Spinal cord (tissue), 10 donors: Measurements from ENCODE around the gene TEX14. TPM values are rescaled to one million over a fixed set of nuclear protein-coding genes. Genes with fewer than 3 reads are reported as not detected.
"Not testable (repeated sequence)": the region's sequence is repeated elsewhere in the genome, so short reads cannot be mapped to it uniquely, and the experiment has no call there.

Experiments used
- DNase-seq, 6 donors: peaks; one replicate each; pipeline versions ENCODE4 v3.0.0 to v3.0.0-alpha.2; 2013 to 2015; ENCODE audit warnings: low spot score in 6 of 6, low read depth in 4 of 6
- H3K27ac ChIP-seq: one replicate; pipeline ENCODE4 v1.5.1; 2013; ENCODE audit warnings: low read depth, low read length, control low read depth
- H3K27me3 ChIP-seq: one replicate; pipeline ENCODE4 v1.6.1; 2013; ENCODE audit warnings: low read length; ENCODE audit not compliant: control insufficient read depth, insufficient read depth
- H3K36me3 ChIP-seq: one replicate; pipeline ENCODE4 v1.6.1; 2013; ENCODE audit warnings: low read length; ENCODE audit not compliant: control insufficient read depth, insufficient read depth
- H3K4me1 ChIP-seq: one replicate; pipeline ENCODE4 v1.6.1; 2013; ENCODE audit warnings: low read length; ENCODE audit not compliant: control insufficient read depth, insufficient read depth
- H3K4me3 ChIP-seq: one replicate; pipeline ENCODE4 v1.5.1; 2013; ENCODE audit warnings: low read depth, low read length, control low read depth
- H3K9me3 ChIP-seq: one replicate; pipeline ENCODE4 v1.6.1; 2013; ENCODE audit warnings: low read length; ENCODE audit not compliant: control insufficient read depth, insufficient read depth
- WGBS: methylation state at CpG from one replicate; pipeline ENCODE4 v1.1.5; 2013; ENCODE audit warnings: missing lambda C conversion rate; ENCODE audit not compliant: insufficient coverage; 5-methylcytosine and 5-hydroxymethylcytosine counted together
- polyA plus RNA-seq, 2 donors: library from polyadenylated mRNA; unstranded; fragments of 120-200 nt; gene quantifications; one replicate each; pipeline ENCODE4 v1.2.1, GENCODE V29; 2013; ENCODE audit not compliant: insufficient read length in 2 of 2
- total RNA-seq, 2 donors: library from RNA; depleted of rRNA in 1 of 2; stranded (reverse); fragments of 120-200 nt in 1 of 2; fragments of >200 nt in 1 of 2; gene quantifications; one replicate each; pipeline versions ENCODE4 v1.2.3 to v1.2.4, GENCODE V29; 2013 to 2014
- donor health status: healthy.

TEX14 gene
- total and polyA plus RNA-seq, 4 donors: 0.30 to 1.3 (median 0.61) TPM

DNA sequence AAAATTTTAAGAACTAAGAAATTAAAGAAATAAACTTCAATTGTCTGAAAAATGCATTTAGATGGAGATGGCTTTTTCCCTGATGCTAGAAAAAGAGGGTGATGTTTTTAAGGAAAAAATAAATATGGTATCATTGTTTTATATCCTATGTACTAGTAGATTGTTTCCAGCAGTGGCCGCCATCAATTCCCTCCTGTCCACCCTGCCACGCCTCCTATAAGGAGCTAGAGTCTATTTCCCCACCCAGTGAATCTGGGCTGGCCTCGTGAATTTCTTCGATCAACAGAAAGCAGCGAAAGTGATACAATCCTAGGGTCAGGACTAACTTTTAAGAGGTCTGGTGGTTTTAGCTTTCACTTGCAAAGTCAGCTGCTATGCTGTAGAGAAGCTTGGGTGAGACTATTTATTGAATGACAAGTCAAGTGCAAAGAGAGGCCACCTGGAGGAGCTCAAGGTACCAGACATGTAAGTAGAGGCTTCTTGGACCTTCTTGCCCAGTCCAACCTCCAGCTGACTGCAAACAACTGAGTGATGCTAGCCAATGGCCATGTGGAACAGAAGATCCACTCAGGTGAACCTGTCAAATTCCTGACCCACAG lies 96.6 kb downstream of the TEX14 start:
- Histone ChIP-seq H3K27ac (no peak overlapping the region), H3K36me3 (no peaks in the 10 kb centered on the region), H3K4me1 (no peaks in the 10 kb centered on the region), H3K9me3 (no peaks in the 10 kb centered on the region), H3K4me3 (no peak overlapping the region), H3K27me3 (no peaks in the 10 kb centered on the region)
- DNase-seq: no peak
- WGBS: 75% methylated on average over 1 of the region's 5 CpGs

GRCh38 chr17:58593123-58593522 lies 98.7 kb downstream of the TEX14 start:
- no peak for DNase-seq
- WGBS: 82% methylated on average over 1 of the region's 1 CpG
- no peaks in the 10 kb centered on the region for H3K9me3 ChIP-seq
- H3K4me1 ChIP-seq: no peaks in the 10 kb centered on the region
- H3K27ac ChIP-seq: no peak overlapping the region
- H3K4me3 ChIP-seq: no peak overlapping the region
- no peaks in the 10 kb centered on the region for H3K36me3 ChIP-seq
- H3K27me3 ChIP-seq: no peaks in the 10 kb centered on the region

DNA sequence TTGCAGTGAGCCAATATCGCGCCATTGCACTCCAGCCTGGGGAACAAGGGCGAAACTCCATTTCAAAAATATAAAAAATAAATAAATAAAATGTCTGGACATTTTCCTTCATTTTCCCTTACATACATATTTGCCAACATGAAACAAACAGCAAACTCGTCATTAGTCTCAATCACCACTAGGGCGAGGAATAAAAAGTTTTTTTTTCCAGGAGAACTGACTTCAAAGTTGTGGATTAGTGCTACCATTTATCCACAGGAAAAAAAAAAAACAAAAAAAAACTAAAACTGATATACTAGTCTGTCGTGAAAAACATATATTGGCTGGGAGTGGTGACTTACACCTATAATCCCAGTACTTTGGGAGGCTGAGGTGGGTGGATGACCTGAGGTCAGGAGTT lies 100.4 kb downstream of the TEX14 start:
- Histone ChIP-seq H3K4me1 (no peaks in the 10 kb centered on the region), H3K9me3 (no peaks in the 10 kb centered on the region), H3K27me3 (no peaks in the 10 kb centered on the region), H3K4me3 (no peak overlapping the region), H3K27ac (no peak overlapping the region), H3K36me3 (no peaks in the 10 kb centered on the region)
- no peak for DNase-seq
- WGBS: no CpG with 5 or more reads among the region's 6 CpGs

DNA sequence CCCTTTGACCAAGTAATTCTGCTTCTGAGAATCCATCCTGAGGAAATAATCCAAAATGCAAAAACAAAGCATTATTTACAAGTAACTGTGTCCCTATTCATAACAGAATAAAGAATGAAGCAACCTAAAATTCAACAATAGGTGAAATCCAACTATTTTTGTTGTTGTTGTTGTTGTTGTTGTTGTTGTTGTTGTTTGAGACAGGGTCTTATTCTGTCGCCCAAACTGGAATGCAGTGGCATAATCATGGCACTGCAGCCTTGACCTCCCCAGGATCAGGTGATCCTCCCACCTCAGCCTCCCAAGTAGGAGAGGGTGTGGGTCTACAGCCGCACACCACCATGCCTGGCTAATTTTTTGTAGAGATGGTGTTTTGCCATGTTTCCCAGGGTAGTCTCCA lies 101.5 kb downstream of the TEX14 start:
- H3K27me3 ChIP-seq: no peaks in the 10 kb centered on the region
- no peak for DNase-seq
- H3K9me3 ChIP-seq: no peaks in the 10 kb centered on the region
- WGBS: 67% methylated on average over 1 of the region's 2 CpGs
- H3K4me1 ChIP-seq: no peaks in the 10 kb centered on the region
- H3K27ac ChIP-seq: no peak overlapping the region
- H3K36me3 ChIP-seq: no peaks in the 10 kb centered on the region
- H3K4me3 ChIP-seq: no peak overlapping the region

GRCh38 chr17:58587713-58588117 lies 104.1 kb downstream of the TEX14 start:
- Histone ChIP-seq H3K4me3 (no peak overlapping the region), H3K27me3 (no peaks in the 10 kb centered on the region), H3K36me3 (no peaks in the 10 kb centered on the region), H3K27ac (no peak overlapping the region), H3K9me3 (no peaks in the 10 kb centered on the region), H3K4me1 (no peaks in the 10 kb centered on the region)
- WGBS: 0% methylated on average over 1 of the region's 2 CpGs
- peak in 5 of 6 donors; percentile 9 to 81 (median 29) for DNase-seq

DNA sequence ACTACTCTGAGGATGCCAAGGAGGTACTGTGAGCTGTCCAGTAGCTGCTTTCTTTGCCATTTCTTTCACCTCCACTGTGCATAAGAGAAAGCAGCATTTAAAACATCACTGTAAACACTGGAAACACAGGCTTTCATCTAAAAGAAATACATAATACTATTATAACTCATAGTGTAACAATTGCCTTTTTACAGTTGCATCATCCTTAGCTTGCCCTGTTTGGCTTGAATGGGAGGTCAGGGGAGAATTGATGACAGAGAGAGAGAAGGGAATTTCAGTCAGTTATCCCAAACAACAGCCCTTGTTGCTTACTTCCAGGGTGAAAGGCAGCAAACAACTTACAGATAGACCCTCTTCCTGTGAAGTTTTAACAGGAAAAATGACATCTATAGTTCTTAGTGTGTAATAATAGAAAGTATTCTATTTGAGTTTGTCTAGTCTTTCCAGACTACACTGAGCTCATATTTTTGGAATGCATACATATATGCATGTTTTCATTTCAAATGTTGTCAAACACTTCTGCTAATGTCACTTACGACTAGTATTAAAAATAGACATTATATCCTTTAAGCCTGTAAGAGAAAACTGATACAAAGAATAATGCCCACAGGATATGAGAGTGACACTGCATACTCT lies 105.7 kb downstream of the TEX14 start:
- H3K4me1 ChIP-seq: no peaks in the 10 kb centered on the region
- DNase-seq: no peak
- H3K27ac ChIP-seq: no peak overlapping the region
- WGBS: no CpG with 5 or more reads among the region's 1 CpG
- H3K9me3 ChIP-seq: no peaks in the 10 kb centered on the region
- peaks cover 2% of the 10 kb centered on the region for H3K27me3 ChIP-seq
- H3K4me3 ChIP-seq: no peak overlapping the region
- no peaks in the 10 kb centered on the region for H3K36me3 ChIP-seq

- Histone ChIP-seq H3K36me3 (no peaks in the 10 kb centered on the region), H3K9me3 (no peaks in the 10 kb centered on the region), H3K27me3 (peaks cover 2% of the 10 kb centered on the region), H3K4me1 (no peaks in the 10 kb centered on the region), H3K4me3 (no peak overlapping the region), H3K27ac (no peak overlapping the region)
- no peak for DNase-seq
- 93% methylated on average over 8 of the region's 10 CpGs for WGBS
Measured at GRCh38 chr17:58585554-58585953, 106.3 kb downstream of the TEX14 start.

- no peak overlapping the region for H3K27ac ChIP-seq
- no peaks in the 10 kb centered on the region for H3K36me3 ChIP-seq
- WGBS: 100% methylated on average over 1 of the region's 5 CpGs
- DNase-seq: no peak
- H3K4me1 ChIP-seq: no peaks in the 10 kb centered on the region
- H3K27me3 ChIP-seq: peaks cover 2% of the 10 kb centered on the region
- no peaks in the 10 kb centered on the region for H3K9me3 ChIP-seq
- H3K4me3 ChIP-seq: no peak overlapping the region
Measured at GRCh38 chr17:58583486-58583885, 108.4 kb downstream of the TEX14 start.

DNA sequence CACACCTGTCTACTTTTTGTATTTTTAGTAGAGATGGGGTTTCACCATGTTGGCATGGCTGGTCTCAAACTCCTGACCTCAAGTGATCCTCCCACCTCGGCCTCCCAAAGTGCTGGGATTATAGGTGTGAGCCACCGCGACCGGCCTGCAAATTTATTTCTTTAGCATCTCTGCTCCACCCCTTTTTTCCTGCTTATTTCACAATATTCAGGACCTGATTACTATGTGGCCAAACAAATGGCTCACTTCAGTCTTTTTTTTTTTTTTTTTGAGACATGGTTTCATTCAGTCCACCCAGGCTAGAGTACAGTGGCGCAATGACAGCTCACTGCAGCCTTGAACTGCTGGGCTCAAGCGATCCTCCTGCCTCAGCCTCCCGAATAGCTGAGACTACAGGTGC lies 109.1 kb downstream of the TEX14 start:
- H3K27me3 ChIP-seq, H3K27ac ChIP-seq: not testable (repeated sequence)
- WGBS: 97% methylated on average over 6 of the region's 7 CpGs

DNA sequence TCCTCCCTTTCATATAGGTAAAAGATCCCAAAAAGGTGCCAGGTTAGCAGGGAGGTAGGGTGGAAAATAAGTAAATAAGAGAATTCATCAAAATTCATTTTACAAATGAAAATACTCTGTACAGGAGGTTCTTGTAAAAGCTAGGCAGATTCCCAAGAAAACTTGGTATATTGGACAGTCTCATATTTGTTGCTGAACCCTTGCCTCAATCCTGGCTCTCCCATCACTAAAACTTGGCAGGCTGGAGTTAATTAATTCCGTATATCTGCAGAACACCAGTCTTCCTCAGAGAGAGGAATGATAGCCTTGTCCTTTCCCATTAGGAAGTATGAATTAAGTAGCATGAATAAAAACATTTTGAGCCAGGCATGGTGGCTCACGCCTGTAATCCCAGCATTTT lies 111.2 kb downstream of the TEX14 start:
- Histone ChIP-seq H3K9me3 (no peaks in the 10 kb centered on the region), H3K4me3 (no peak overlapping the region), H3K4me1 (no peaks in the 10 kb centered on the region), H3K36me3 (no peaks in the 10 kb centered on the region), H3K27ac (no peak overlapping the region), H3K27me3 (peaks cover 2% of the 10 kb centered on the region)
- no peak for DNase-seq
- WGBS: 80% methylated on average over 1 of the region's 2 CpGs

More for the DNA sequence above, 109.1 kb downstream of the TEX14 start:
- DNase-seq, H3K9me3 ChIP-seq, H3K4me1 ChIP-seq, H3K36me3 ChIP-seq, H3K4me3 ChIP-seq: not testable (repeated sequence)
